ENCODE measurements around the gene R3HCC1L.

The R3HCC1L gene

DNA sequence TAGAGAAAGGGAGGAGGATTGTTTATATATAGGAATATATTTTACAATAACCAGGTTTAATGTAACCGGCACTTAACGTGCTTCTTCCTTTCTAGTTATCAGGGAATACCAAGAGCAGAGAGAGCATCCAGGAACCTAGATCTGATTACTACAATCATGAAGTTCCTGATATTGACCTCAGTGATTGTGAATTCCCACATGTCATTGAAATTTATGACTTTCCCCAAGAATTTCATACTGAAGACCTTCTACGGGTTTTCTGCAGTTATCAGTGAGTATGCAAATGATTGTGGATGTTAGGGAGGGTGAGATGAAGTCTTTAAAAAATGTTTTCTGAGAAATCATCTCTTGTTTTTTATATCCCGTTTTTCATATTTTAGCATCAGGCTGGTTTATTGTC, 97.0 kb downstream of the R3HCC1L start:
- no peak for DNase-seq (ENCODE audit: low read depth)

DNA sequence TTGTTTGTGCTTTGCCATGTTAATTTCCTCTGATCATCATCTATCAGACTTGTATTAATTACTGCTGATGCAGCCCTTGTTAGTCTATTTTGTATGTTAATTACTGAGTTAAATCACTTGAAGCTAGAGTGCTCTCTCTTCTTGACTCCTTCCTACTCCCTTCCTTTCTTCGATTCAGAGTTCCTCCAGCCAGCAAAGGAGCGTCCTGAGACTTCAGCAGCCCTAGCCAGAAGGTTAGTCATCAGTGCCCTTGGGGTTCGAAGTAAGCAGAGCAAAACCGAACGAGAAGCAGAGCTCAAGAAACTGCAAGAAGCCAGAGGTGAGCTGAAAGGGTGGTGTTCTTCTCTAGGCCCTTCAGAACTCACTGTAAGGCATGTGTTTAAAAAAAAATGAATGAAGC, 101.4 kb downstream of the R3HCC1L start:
- no peak for DNase-seq (ENCODE audit: low read depth)

DNA sequence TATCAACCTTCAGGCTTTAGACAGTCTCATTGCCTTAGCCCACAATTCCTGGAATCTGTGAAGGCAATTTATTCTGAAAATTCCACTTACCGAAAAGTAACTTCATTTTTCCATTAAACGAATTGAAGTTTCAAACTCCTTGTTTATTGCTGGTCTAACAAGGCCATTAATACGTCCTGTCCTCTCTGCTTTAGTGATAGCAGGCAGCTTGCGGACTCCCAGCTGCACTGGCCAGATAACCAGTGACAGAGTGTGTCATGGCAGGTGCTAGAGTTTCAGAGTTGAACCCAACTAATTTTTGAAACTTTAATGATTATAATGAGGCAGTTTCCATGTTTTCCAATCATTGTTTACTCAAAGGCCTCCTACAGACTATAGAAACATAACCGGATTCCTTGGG, 102.4 kb downstream of the R3HCC1L start:
- no peak for DNase-seq (ENCODE audit: low read depth)

DNA sequence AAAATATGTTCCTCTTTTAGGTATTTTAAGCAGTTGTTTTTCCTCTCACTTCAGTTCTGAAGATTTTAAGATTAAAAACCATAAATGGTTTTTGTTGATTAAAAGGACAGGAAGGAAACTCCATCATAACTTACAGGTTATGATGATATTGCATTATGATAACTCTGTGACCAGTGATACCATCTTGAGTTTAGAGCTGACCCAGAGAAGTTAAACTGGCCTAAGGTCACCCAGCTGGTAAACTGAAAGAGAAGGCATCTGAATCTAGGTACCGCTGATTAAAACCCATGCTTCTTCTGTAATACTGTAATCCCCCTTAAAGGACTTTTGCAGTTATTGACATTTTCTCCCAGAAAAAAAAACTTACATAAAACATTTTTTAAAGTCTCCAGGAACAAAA, 103.9 kb downstream of the R3HCC1L start:
- DNase-seq (ENCODE audit: low read depth): no peak

GRCh38 chr10:98240524-98240923, 106.1 kb downstream of the R3HCC1L start:
- no peak for DNase-seq (ENCODE audit: low read depth)

- DNase-seq (ENCODE audit: low read depth): no peak
These were observed 108.4 kb downstream of the R3HCC1L start for GRCh38 chr10:98242823-98243222.

- DNase-seq (ENCODE audit: low read depth): no peak
These were observed 109.7 kb downstream of the R3HCC1L start for GRCh38 chr10:98244141-98244540.

- DNase-seq (ENCODE audit: low read depth): no peak
These were observed 110.1 kb downstream of the R3HCC1L start for GRCh38 chr10:98244586-98244985.

- no peak for DNase-seq (ENCODE audit: low read depth)
These were observed 112.7 kb downstream of the R3HCC1L start for GRCh38 chr10:98246911-98247805.

- no peak for DNase-seq (ENCODE audit: low read depth)
These were observed 113.6 kb downstream of the R3HCC1L start for GRCh38 chr10:98248018-98248417.

DNA sequence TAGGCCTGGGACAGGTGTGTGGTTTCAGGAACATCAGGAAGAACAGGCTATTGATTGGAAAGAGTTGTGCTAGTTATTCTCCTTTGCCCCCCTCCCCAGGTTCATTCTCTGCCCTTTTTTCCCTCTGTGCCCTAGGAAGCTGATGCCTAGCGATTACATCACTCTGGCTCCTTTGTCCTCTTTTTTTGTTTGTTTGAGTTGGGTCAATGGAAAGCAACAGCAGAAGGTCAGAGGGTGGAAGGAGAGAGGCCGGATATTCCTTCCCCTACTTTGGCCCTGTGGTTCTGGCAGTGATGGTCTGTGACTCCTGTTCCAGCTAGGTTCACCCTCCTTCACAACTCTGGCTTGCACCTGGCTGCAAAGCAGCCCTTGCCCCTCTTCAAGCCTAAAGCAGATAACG, 114.7 kb downstream of the R3HCC1L start:
- DNase-seq (ENCODE audit: low read depth): no peak

DNA sequence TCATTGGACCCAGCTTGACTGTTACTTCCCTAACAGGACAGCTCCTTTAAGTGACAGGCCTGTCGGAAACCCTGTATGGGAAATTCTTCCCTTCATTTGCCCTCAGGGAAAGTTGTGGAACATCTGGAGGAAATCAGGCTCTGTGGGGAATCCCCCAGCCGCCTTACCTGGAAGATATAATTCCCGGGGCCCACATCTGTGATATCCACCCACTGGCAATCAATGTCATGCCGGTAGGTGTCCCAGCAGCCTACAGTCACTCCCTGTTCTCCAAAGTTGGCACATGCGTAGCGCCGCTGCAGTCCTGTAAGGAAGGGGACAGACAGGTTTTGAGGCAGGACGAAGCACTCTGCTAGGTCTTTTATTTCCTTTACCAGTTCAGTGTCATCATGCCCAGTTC, 116.9 kb downstream of the R3HCC1L start:
- DNase-seq (ENCODE audit: low read depth): no peak

DNA sequence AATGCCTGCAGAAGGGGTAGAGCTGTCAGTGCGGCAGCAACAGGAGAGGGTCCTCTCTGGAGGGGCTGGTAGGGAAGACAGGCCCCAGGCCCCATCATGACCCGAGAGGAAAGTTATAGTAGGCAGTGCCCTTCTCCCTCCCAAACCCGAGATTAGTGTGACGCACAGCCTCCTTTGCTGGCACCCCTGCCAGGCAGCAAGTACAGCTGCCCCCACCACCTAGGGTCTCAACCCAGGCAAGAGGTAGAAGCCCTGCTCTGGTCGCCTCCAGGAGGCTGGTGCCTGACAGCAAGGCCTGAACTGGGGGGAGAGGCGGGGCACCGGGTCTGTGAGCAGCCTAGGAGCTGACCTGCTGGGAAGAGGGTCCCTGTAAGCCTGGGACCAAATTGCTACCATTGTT, 118.0 kb downstream of the R3HCC1L start:
- no peak for DNase-seq (ENCODE audit: low read depth)

DNA sequence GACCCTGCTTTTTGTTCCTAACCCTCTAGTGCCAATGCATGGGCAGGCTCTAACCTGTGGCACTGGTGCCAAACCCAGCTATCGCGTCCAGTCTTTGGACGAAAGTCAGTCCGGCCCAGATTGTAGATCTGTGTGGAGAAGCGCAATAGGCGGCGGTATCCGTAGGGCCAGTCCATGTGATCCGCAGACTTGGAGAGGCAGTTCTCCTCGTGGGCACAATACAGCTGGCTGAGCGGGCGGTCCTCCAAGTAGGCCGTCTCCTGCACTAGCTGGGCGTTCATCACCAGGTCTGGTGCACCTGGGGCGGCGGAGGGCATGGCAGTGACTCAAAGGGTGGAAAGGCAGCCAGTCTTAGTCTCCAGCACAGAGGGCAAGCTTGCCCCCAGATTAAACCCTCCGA, 119.0 kb downstream of the R3HCC1L start:
- DNase-seq (ENCODE audit: low read depth): no peak

- no peak for DNase-seq (ENCODE audit: low read depth)
These were observed 119.9 kb downstream of the R3HCC1L start for GRCh38 chr10:98254234-98254974.

DNA sequence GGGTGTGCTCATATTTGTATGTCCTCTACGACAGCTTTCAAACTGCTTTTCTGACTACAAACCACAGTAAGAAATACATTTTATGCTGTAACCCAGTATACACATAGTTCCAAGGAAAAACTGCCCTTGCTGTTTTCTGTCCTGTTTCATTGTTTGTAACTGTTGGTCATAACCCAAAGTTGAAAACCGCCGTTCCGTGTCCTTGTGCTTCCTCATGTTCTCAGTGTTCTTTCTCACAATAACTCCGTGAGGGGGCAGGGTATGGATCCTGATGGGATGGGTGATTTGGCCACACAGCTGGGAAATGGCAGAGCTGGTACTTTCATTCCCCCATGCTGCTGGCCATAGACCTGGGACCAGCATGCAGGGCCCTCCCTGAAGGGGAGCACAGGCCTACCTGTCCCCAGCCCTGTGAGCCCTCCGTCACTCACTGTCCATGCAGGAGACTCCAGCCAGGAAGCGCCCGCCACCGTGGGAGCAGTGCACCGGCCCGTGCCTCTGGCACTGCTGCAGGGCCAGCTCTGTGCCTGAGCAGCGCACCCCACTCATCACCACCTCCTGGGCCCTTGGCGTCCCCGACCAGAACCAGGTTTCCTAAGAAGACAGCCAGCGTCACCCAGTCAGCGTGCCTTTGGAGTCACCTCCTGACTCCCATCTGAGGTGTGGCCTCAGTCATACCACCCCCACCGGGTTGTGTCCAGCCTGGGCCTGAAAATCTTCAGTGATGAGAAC, 120.9 kb downstream of the R3HCC1L start:
- no peak for DNase-seq (ENCODE audit: low read depth)

- DNase-seq (ENCODE audit: low read depth): no peak
These were observed 122.2 kb downstream of the R3HCC1L start for GRCh38 chr10:98256692-98257091.

- no peak for DNase-seq (ENCODE audit: low read depth)
These were observed 122.7 kb downstream of the R3HCC1L start for GRCh38 chr10:98257198-98257597.

GRCh38 chr10:98257961-98258360, 123.5 kb downstream of the R3HCC1L start:
- DNase-seq (ENCODE audit: low read depth): no peak

DNA sequence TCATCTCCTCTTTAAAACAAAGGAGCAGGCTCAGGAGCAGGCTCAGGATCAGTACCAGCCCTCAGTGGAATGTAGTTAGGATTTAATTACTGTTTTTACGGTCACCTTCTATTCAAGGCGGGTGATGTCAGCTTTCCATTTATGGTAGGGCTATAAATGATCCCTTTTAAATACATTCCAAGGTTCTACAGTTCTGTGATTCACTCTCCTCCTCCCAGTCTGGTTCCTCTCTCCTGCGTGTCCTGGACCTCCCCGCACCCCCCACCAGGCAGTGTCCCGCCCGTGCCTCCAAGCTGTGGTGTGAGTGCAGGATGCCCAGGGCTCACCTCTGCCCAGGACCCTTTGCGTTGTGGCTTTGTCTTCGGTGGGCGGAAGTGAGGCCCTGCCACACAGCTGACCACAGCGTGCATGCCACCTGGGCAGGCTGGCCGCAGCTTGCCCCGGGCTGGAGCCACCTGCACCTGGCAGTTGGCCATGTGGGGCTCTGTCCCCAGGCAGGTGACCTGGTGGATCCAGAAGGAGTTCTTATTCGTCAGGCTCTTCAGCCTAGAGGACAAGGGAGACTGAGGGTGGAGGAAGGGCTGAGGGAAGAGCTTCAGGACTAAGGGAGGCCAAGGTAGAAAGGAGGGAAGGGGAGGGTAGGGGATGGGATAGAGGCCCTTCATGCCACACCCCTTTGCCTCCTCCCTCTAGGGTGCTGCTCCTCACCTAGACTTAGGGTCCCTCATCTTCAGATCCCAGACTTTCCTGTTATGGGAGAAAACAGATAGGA, 124.4 kb downstream of the R3HCC1L start:
- no peak for DNase-seq (ENCODE audit: low read depth)

DNA sequence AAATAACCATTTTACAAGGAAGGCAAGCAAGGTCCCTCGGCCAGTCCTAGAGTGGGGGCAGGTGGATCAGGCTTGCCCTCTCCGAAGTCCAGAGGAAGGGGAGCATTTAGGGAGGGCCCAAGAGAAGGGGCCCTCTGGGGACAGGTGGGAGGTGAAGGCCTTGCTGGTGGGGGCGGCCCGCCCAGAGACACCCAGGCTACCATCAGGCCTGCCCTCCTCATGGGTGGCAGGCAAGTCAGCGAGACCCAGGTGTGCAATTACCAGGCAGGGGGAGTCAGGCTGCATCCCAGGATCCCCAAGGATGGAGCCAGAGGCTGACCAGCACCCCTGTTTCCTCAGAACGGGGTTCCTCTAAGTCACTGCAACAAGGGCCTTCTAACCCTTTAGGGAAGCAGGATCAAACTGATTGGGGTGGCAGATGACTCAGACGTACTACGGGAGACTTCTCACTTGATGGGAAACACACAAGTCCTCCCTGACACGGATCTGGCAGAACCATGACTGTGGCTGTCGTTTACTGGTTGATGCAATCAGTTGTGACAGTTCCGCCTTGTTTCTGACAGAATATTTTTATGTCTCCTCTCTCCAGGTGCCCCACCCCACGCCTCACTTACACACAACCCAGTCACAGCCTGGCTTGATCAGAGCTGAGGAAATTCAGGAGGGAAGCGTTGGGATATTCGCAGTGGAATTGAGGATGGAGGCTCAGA, 125.3 kb downstream of the R3HCC1L start:
- no peak for DNase-seq (ENCODE audit: low read depth)

All from stimulated activated CD4-positive, alpha-beta T cell treated with anti-CD3 and anti-CD28 coated beads, Interleukin-2, amount 100 ng/mL, for 4 hours (primary cell).